ENCODE results near the gene ARL8A.
"Not testable (repeated sequence)": the region's sequence is repeated elsewhere in the genome, so short reads cannot be mapped to it uniquely, and the experiment has no call there.

- TF ChIP-seq, protein P1, sequence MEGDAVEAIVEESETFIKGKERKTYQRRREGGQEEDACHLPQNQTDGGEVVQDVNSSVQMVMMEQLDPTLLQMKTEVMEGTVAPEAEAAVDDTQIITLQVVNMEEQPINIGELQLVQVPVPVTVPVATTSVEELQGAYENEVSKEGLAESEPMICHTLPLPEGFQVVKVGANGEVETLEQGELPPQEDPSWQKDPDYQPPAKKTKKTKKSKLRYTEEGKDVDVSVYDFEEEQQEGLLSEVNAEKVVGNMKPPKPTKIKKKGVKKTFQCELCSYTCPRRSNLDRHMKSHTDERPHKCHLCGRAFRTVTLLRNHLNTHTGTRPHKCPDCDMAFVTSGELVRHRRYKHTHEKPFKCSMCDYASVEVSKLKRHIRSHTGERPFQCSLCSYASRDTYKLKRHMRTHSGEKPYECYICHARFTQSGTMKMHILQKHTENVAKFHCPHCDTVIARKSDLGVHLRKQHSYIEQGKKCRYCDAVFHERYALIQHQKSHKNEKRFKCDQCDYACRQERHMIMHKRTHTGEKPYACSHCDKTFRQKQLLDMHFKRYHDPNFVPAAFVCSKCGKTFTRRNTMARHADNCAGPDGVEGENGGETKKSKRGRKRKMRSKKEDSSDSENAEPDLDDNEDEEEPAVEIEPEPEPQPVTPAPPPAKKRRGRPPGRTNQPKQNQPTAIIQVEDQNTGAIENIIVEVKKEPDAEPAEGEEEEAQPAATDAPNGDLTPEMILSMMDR (conservative IDR thresholded peaks at IDR 0.05; ENCODE audit: low read length): not testable (repeated sequence)
- not testable (repeated sequence) for TF ChIP-seq EZH2phosphoT487 (IDR thresholded peaks at IDR 0.05; ENCODE audit: borderline replicate concordance)
These were observed 1.2 kb upstream of the ARL8A start for GRCh38 chr1:202145744-202146140.

Data from Loucy (cell line).